PFSK-1 (cell line): Measurements from ENCODE around the gene FLOT2.

ENCODE experiments used
- FOXP2 ChIP-seq: optimal IDR thresholded peaks from 2 replicates; pipeline ENCODE3; 2011; ENCODE audit warnings: borderline replicate concordance, control low read depth, inconsistent platforms; ENCODE audit not compliant: insufficient read depth; ENCODE audit errors: extremely low read length, extremely low read depth
- POLR2AphosphoS5 ChIP-seq: IDR thresholded peaks from 2 replicates; pipeline ENCODE4 v1.6.1; 2012; ENCODE audit warnings: low read depth, mild to moderate bottlenecking, control low read depth, low read length, moderate library complexity
- SIN3A ChIP-seq: IDR thresholded peaks from 2 replicates; pipeline ENCODE4 v1.6.1; 2012; ENCODE audit warnings: mild to moderate bottlenecking, low read length, moderate library complexity, borderline replicate concordance; ENCODE audit not compliant: insufficient read depth
- TAF1 ChIP-seq: IDR thresholded peaks from 2 replicates; pipeline ENCODE4 v1.6.1; 2012; ENCODE audit warnings: low read length, control low read depth, borderline replicate concordance; ENCODE audit not compliant: insufficient read depth
- TF ChIP-seq, protein P1 (sequence below), 2 experiments: IDR thresholded peaks; 2 replicates each; pipeline versions ENCODE4 v1.6.1 to v1.8.0; 2011 to 2012; ENCODE audit warnings: low read depth in 2 of 2, low read length in 2 of 2, control low read depth in 1 of 2, inconsistent platforms in 1 of 2, mild to moderate bottlenecking in 1 of 2, moderate library complexity in 1 of 2; ENCODE audit not compliant: insufficient read depth in 1 of 2

FLOT2 gene

DNA sequence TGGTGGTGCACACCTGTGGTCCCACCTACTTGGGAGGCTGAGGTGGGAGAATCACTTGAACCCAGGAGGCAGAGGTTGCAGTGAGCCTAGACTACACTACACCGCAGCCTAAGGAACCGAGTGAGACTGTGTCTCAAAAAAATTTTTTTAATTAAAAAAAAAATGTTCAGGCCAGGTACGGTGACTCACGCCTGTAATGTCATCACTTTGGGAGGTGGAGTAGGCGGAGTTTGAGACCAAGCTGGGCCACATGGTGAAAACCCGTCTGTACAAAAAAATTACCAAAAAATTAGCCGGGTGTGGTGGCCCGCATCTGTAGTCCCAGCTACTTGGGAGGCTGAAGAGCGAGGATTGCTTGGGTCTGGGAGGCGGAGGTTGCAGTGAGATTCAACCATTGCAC, 51.3 kb downstream of the FLOT2 start:
- TF ChIP-seq POLR2AphosphoS5, result no peak

DNA sequence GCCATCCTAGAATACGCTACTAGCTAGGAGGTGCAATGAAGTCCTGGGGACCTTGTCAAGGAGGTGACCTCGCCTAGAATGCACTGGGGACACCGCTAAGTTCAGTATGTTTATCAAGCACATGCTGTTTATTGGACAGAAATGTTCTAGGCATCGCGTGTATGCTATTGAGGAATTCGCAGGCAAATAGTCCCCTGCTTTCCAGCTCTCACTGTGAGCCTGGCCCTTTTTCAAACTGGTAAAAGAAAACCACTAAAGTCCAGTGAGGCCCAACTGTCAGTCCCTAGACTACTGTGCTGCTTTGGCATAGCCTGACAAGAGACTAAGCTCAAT, 53.8 kb downstream of the FLOT2 start:
- TF ChIP-seq FOXP2, result no peak
- TF ChIP-seq SIN3A, result no peak
- no peak for TF ChIP-seq TAF1
- TF ChIP-seq, protein P1, sequence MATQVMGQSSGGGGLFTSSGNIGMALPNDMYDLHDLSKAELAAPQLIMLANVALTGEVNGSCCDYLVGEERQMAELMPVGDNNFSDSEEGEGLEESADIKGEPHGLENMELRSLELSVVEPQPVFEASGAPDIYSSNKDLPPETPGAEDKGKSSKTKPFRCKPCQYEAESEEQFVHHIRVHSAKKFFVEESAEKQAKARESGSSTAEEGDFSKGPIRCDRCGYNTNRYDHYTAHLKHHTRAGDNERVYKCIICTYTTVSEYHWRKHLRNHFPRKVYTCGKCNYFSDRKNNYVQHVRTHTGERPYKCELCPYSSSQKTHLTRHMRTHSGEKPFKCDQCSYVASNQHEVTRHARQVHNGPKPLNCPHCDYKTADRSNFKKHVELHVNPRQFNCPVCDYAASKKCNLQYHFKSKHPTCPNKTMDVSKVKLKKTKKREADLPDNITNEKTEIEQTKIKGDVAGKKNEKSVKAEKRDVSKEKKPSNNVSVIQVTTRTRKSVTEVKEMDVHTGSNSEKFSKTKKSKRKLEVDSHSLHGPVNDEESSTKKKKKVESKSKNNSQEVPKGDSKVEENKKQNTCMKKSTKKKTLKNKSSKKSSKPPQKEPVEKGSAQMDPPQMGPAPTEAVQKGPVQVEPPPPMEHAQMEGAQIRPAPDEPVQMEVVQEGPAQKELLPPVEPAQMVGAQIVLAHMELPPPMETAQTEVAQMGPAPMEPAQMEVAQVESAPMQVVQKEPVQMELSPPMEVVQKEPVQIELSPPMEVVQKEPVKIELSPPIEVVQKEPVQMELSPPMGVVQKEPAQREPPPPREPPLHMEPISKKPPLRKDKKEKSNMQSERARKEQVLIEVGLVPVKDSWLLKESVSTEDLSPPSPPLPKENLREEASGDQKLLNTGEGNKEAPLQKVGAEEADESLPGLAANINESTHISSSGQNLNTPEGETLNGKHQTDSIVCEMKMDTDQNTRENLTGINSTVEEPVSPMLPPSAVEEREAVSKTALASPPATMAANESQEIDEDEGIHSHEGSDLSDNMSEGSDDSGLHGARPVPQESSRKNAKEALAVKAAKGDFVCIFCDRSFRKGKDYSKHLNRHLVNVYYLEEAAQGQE (IDR thresholded peaks at IDR 0.05; ENCODE audit: insufficient read depth in 1 of 2, low read depth in 2 of 2, low read length in 2 of 2), result no peak
- no peak for TF ChIP-seq POLR2AphosphoS5

DNA sequence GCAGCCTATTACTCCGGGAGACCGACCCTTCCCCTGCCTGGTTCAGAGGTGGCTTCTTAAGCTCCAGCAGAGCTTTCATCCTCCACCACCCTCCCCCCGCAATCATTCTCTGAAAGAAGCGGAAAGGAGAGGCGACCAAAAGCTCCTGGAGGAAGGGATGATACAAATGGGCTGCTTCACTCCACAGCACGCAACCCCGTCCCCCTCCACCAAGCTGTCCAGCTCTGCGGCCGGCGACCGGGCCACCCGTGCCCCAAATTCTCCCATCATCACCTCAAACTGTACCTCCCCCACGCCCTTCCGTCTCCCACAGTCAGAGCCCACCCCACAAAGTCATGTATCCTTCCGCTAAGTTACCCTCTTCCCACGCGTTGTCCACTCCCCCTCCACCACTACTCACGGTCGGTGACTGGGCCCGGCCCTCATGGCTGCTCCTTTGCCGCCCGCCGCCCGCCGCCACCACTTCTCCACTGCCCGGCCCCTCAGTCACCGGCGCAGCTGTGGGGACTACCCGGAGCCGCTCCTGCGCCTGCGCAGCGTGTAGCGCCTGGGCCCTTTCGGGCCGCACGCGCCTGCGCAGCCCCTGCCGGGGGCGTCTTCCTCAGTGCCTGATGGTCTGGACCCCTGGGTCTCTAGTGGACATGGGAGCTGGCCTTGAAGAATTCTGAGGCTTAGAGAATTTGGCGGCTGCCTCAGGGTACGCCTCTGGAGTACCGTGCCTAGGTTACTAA, 55.1 kb downstream of the FLOT2 start, which contains the start of gene FAM222B:
TSS of gene FAM222B (minus strand) at position 509 of the 731 bp plus-strand sequence. CDS start 76,123 bp downstream, outside the sequence.
- TF ChIP-seq POLR2AphosphoS5, result peak; percentile 67; the same call in 1 of the 2 replicates
- TF ChIP-seq SIN3A, result 0 out of 2 replicates have a peak, but pooled peaks have one; percentile 9
- 0 out of 2 replicates have a peak, but pooled peaks have one; percentile 48 for TF ChIP-seq TAF1
- TF ChIP-seq, protein P1 (IDR thresholded peaks at IDR 0.05; ENCODE audit: insufficient read depth in 1 of 2, low read depth in 2 of 2, low read length in 2 of 2), result no peak

GRCh38 chr17:28841901-28842281, 55.6 kb downstream of the FLOT2 start:
- TF ChIP-seq POLR2AphosphoS5 (no peak), FOXP2 (no peak), SIN3A (no peak), TAF1 (no peak)
- TF ChIP-seq, protein P1 (IDR thresholded peaks at IDR 0.05; ENCODE audit: insufficient read depth in 1 of 2, low read depth in 2 of 2, low read length in 2 of 2), result no peak

- TF ChIP-seq TAF1, result no peak
- TF ChIP-seq FOXP2, result no peak
- TF ChIP-seq POLR2AphosphoS5, result no peak
- TF ChIP-seq, protein P1 (IDR thresholded peaks at IDR 0.05; ENCODE audit: insufficient read depth in 1 of 2, low read depth in 2 of 2, low read length in 2 of 2), result no peak
- TF ChIP-seq SIN3A, result no peak
Measured at GRCh38 chr17:28839221-28839620, 58.3 kb downstream of the FLOT2 start.
